ES-I3 (cell line): Measurements from ENCODE around the gene GBA3.

ENCODE experiments used
- H3K36me3 ChIP-seq: 2 replicates; pipeline ENCODE4 v1.6.1; 2013; ENCODE audit warnings: mild to moderate bottlenecking, low read length, control low read depth, moderate library complexity; ENCODE audit not compliant: insufficient read depth
- H3K4me1 ChIP-seq: 2 replicates; pipeline ENCODE4 v1.6.1; 2013; ENCODE audit warnings: mild to moderate bottlenecking, control low read depth, low read length; ENCODE audit not compliant: insufficient read depth
- H3K9ac ChIP-seq: 2 replicates; pipeline ENCODE4 v1.6.1; 2013; ENCODE audit warnings: low read depth, mild to moderate bottlenecking, low read length, moderate library complexity
- H3K9me3 ChIP-seq: 2 replicates; pipeline ENCODE4 v1.6.1; 2013; ENCODE audit warnings: mild to moderate bottlenecking, low read length, moderate library complexity; ENCODE audit not compliant: control insufficient read depth, insufficient read depth

The GBA3 gene

GRCh38 chr4:22857411-22857810 is 164.7 kb downstream of the GBA3 start:
- H3K4me1 ChIP-seq = no peaks in the 10 kb centered on the region
- no peaks in the 10 kb centered on the region for H3K36me3 ChIP-seq
- no peak overlapping the region for H3K9ac ChIP-seq
- no peaks in the 10 kb centered on the region for H3K9me3 ChIP-seq

GRCh38 chr4:22859318-22859717 is 166.6 kb downstream of the GBA3 start:
- H3K9ac ChIP-seq = no peak overlapping the region
- no peaks in the 10 kb centered on the region for H3K36me3 ChIP-seq
- H3K9me3 ChIP-seq = peaks cover 2% of the 10 kb centered on the region; the same call in 1 of the 2 replicates
- no peaks in the 10 kb centered on the region for H3K4me1 ChIP-seq
